ENCODE data around the gene AOPEP. TPM values are rescaled to one million over a fixed set of nuclear protein-coding genes. Genes with fewer than 3 reads are reported as not detected.

Gene AOPEP
- polyA plus RNA-seq, 1 experiment: 40.0 TPM

DNA sequence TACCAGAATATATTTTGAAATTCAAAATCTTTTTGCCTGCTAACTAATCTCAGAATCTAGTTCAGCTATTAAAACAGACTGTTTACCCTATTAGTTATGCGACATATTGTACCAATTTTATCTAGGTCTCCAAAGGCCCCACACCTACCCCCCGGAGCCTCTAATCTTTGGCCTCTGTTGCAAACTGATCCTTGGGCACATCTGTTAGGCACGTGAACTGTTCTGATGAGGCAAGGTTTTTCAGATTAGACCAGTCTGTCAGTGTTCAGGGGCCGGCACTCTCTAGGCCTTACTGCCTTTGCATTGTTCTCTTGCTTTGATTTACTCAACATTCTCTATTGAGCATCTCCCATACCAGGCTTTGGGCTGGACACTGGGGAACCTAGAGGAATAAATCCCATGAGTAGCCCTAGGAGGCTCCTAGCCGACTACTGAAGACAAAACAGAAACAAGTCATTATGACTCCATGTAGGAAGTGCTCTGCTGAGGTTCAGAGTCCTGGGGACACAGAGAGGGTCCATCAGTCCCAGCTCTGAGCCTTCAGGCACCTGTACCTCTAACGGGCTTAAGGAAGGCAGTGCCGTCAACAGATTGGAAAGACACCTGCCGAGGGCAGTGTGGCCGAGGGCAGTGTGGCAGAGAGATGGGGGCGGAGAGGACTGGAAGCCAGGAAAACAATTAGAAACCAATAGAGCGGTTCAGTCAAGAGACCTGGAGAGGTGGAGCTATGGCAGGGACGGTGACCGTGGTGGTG lies 245.1 kb downstream of the AOPEP start:
- DNase-seq (ENCODE audit: low read depth, low spot score): no peak
- POLR2A ChIA-PET: no interaction called here

DNA sequence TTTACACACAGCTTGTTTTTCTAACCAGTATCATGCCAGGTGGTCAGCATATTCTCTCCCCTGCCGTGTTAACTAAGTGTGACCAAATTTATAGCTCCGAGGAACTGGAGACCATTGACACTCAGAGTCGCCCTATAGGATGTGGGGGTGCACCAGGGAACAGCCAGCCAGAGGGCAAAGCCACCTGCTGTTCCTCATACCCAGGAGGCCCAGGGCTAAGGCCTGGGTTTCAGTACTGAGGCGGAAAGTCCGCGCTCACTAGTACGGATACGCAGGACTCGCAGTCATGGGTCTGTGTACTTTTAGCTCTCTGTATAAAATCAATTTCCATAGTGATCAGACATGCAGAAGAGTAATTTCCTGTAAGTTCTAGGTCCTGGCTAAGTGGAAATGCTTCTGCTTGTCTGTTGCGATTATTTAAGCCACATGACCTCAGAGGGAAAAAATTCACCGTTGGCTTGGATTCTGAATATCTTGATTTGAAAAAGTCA lies 247.0 kb downstream of the AOPEP start:
- DNase-seq (ENCODE audit: low read depth, low spot score): peak; percentile 23
- CTCF ChIA-PET: interaction anchor here (1.1 kb wide), 1 partner anchor 292 kb away, joined by 5 read pairs; no protein-coding TSS in a partner anchor
- Histone ChIP-seq H3K4me3 (ENCODE audit: low read depth, low read length) (no peak overlapping the region), H3K27me3 (ENCODE audit: control insufficient read depth, insufficient read depth, low read length) (no peaks in the 10 kb centered on the region), H3K9me3 (ENCODE audit: control insufficient read depth, insufficient read depth, low read length) (no peaks in the 10 kb centered on the region), H3K27ac (ENCODE audit: low read depth, low read length) (peak overlapping the region; percentile 62)
- POLR2A ChIA-PET: no interaction called here
- TF ChIP-seq, protein P1, sequence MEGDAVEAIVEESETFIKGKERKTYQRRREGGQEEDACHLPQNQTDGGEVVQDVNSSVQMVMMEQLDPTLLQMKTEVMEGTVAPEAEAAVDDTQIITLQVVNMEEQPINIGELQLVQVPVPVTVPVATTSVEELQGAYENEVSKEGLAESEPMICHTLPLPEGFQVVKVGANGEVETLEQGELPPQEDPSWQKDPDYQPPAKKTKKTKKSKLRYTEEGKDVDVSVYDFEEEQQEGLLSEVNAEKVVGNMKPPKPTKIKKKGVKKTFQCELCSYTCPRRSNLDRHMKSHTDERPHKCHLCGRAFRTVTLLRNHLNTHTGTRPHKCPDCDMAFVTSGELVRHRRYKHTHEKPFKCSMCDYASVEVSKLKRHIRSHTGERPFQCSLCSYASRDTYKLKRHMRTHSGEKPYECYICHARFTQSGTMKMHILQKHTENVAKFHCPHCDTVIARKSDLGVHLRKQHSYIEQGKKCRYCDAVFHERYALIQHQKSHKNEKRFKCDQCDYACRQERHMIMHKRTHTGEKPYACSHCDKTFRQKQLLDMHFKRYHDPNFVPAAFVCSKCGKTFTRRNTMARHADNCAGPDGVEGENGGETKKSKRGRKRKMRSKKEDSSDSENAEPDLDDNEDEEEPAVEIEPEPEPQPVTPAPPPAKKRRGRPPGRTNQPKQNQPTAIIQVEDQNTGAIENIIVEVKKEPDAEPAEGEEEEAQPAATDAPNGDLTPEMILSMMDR (IDR thresholded peaks at IDR 0.05; ENCODE audit: low read depth, low read length): no peak

More for the DNA sequence above, 245.1 kb downstream of the AOPEP start:
- Histone ChIP-seq H3K9me3 (ENCODE audit: control insufficient read depth, insufficient read depth, low read length) (no peaks in the 10 kb centered on the region), H3K4me3 (ENCODE audit: low read depth, low read length) (no peak overlapping the region), H3K27me3 (ENCODE audit: control insufficient read depth, insufficient read depth, low read length) (no peaks in the 10 kb centered on the region), H3K27ac (ENCODE audit: low read depth, low read length) (no peak overlapping the region)
- TF ChIP-seq, protein P1 (IDR thresholded peaks at IDR 0.05; ENCODE audit: low read depth, low read length): no peak
- CTCF ChIA-PET: no interaction called here

DNA sequence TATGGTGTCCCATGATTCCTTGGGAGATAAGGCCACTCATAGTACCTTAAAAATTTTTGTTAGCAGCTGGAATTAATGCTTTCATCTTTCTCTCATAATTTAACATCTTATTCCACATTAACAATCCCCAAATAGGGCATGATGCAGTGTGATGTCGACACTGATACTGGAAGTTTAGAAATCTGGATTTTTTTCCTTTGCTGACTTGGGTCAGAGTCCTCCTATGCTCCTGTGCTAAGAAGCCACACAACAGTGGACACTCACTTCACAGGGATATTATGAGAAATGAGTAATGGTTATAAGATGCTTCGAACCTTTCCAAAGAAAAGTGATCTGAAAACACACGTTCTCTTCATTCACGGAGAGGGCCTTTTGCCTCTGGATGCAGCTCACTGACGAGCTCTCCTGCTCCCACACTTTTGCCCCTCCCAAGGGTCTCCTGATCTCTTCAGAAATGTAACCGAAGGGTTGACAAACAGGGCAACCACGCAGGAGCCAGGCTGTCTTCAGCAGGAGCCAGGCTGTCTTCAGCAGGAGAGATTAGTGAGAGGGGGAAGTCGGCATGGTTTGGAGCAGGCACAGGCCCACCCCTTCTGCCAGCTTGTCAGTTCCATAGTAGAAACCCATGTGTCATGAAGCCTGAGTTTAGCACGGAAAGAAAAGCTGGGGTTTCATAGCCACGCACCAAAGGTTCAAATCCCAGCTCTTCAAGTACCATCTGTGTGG lies 247.8 kb downstream of the AOPEP start:
- no peaks in the 10 kb centered on the region for H3K9me3 ChIP-seq (ENCODE audit: control insufficient read depth, insufficient read depth, low read length)
- DNase-seq (ENCODE audit: low read depth, low spot score): no peak
- no peaks in the 10 kb centered on the region for H3K27me3 ChIP-seq (ENCODE audit: control insufficient read depth, insufficient read depth, low read length)
- ChIA-PET CTCF (no interaction called here), POLR2A (interaction anchor here (0.9 kb wide), 1 partner anchor 33 kb away, joined by 3 read pairs; no protein-coding TSS in a partner anchor)
- no peak overlapping the region for H3K4me3 ChIP-seq (ENCODE audit: low read depth, low read length)
- TF ChIP-seq, protein P1 (IDR thresholded peaks at IDR 0.05; ENCODE audit: low read depth, low read length): no peak
- no peak overlapping the region for H3K27ac ChIP-seq (ENCODE audit: low read depth, low read length)

DNA sequence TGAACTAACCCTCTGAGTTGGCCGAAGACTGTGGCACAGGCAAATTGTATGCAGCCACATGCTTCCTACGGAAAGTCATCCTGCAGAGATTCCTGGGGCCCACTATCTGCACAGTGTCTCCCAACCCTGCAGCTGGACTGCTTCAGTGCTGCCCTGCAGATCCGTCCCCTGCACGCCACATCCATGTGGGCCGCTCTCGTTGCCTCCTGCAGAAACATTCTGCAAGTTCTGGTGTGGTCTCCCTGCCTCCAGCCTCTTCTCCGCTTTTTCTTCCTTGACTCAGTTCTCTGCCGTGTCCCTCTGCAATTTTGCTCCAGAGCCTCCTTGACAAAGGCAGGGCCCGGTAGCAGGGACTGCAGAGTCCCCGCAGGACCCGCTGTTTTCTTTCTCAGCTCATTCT lies 249.0 kb downstream of the AOPEP start:
- H3K27me3 ChIP-seq (ENCODE audit: control insufficient read depth, insufficient read depth, low read length): no peaks in the 10 kb centered on the region
- TF ChIP-seq, protein P1 (IDR thresholded peaks at IDR 0.05; ENCODE audit: low read depth, low read length): no peak
- no peak overlapping the region for H3K4me3 ChIP-seq (ENCODE audit: low read depth, low read length)
- ChIA-PET CTCF (no interaction called here), POLR2A (no interaction called here)
- H3K27ac ChIP-seq (ENCODE audit: low read depth, low read length): no peak overlapping the region
- no peaks in the 10 kb centered on the region; the same call in 1 of the 2 replicates for H3K9me3 ChIP-seq (ENCODE audit: control insufficient read depth, insufficient read depth, low read length)
- no peak for DNase-seq (ENCODE audit: low read depth, low spot score)

DNA sequence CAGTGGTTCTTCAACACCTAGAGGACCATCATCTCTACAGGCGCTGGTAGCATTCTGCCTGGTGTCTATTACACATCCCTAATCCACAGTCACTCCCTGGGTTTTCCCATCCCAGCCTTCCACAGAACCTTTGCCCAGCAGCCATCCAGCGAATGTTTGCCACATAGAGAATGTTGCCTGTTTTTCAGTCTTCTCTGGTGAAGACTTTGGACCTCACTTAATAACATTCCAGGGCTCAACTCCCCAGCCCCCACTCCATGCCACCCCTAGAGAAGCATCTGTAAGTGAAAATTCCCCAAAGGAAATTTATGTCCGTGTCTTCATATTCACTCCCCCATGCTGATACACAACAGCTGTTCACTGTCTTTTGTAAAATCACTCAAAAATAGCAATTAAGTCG lies 249.6 kb downstream of the AOPEP start:
- Histone ChIP-seq H3K4me3 (ENCODE audit: low read depth, low read length) (no peak overlapping the region), H3K9me3 (ENCODE audit: control insufficient read depth, insufficient read depth, low read length) (no peaks in the 10 kb centered on the region; the same call in 1 of the 2 replicates), H3K27ac (ENCODE audit: low read depth, low read length) (no peak overlapping the region), H3K27me3 (ENCODE audit: control insufficient read depth, insufficient read depth, low read length) (no peaks in the 10 kb centered on the region)
- ChIA-PET CTCF (no interaction called here), POLR2A (no interaction called here)
- TF ChIP-seq, protein P1 (IDR thresholded peaks at IDR 0.05; ENCODE audit: low read depth, low read length): no peak
- DNase-seq (ENCODE audit: low read depth, low spot score): no peak
